Measurements from ENCODE around the gene NUDT5. TPM values are rescaled to one million over a fixed set of nuclear protein-coding genes. Genes with fewer than 3 reads are reported as not detected.
"Not testable (repeated sequence)": the region's sequence is repeated elsewhere in the genome, so short reads cannot be mapped to it uniquely, and the experiment has no call there.

The NUDT5 gene
- total RNA-seq, 4 donors from 2014 or later, result 23.0 to 31.2 (median 27.3) TPM

DNA sequence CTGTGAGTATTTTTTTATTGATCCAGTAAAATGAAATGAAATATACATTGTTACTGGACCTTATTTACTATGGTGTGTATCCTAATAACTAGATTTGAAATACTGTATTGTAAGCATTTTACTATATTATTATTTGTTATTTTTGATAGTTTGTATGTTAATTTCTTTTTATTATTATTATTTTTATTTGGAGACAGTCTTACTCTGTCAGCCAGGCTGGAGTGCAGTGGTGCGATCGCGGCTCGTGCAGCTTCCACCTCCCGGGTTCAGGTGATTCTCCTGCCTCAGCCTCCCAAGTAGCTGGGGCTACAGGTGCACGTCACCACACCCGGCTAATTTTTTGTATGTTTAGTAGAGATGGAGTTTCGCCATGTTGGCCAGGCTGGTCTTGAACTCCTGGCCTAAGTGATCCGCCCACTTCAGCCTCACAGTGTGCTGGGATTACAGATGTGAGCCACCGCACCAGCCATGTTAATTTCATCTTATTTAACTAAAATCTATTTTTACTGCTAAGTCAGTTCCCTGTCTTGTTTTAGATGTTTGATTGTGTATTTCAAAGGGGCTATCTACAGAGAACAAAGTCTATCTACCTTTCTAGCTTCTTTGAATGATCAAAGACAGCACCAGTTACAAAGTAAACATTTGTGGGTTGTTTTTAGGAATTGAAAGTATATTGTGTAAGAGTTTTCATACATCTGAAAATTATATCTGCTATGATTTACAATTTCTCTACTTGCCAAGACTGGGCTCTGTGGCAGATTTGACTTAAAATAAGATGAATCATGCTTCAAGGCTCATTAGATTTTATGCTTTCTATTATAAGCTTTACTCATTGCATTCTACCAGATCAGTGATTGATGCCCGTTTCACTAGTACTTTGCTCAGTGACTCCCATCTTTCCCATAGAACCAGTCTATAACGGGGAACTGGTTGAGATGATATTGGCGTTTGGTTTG is 41.9 kb upstream of the NUDT5 start:
- WGBS, 2 donors (ENCODE audit: low coverage in 1 of 2), result 69 to 86% methylated on average over 10 to 11 of the region's 13 CpGs
- Histone ChIP-seq H3K36me3 (peaks cover 0 to 50% of the 10 kb centered on the region in 2 donors), H3K4me3 (no peak overlapping the region), H3K4me1 (peaks cover 0 to 64% (median 7%) of the 10 kb centered on the region in 3 donors), H3K27ac (peak overlapping the region in 2 of 4 donors; percentile 63 to 67), H3K27me3 (no peaks in the 10 kb centered on the region), H3K9me3 (no peaks in the 10 kb centered on the region)
- ATAC-seq, result no peak
- TF ChIP-seq POLR2A (IDR thresholded peaks at IDR 0.05), result no peak
- TF ChIP-seq, protein P1, sequence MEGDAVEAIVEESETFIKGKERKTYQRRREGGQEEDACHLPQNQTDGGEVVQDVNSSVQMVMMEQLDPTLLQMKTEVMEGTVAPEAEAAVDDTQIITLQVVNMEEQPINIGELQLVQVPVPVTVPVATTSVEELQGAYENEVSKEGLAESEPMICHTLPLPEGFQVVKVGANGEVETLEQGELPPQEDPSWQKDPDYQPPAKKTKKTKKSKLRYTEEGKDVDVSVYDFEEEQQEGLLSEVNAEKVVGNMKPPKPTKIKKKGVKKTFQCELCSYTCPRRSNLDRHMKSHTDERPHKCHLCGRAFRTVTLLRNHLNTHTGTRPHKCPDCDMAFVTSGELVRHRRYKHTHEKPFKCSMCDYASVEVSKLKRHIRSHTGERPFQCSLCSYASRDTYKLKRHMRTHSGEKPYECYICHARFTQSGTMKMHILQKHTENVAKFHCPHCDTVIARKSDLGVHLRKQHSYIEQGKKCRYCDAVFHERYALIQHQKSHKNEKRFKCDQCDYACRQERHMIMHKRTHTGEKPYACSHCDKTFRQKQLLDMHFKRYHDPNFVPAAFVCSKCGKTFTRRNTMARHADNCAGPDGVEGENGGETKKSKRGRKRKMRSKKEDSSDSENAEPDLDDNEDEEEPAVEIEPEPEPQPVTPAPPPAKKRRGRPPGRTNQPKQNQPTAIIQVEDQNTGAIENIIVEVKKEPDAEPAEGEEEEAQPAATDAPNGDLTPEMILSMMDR (IDR thresholded peaks at IDR 0.05), result no peak
- TF ChIP-seq POLR2AphosphoS5 (IDR thresholded peaks at IDR 0.05), result no peak
- no peak for TF ChIP-seq EP300 (IDR thresholded peaks at IDR 0.05)

DNA sequence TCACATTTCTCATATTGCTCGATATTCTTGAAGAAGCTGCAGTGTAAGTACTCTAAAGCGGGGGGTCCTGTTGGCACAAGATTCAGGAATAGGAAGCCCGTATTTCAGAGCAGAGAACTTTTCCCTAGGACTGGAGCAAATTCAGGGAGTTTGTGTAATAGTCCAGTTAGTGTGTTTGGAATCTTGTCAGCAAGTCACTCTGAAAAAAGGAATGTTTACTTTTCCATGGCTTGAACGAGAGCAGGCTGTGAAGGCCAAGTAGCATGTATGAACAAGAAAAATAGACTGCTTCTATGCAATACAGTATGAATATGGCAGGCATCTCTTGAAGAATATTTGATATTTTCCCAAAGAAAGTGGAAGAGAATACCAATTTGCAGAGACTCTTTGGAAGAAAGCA is 40.1 kb upstream of the NUDT5 start:
- H3K36me3 ChIP-seq, result peaks cover 0 to 66% of the 10 kb centered on the region in 2 donors
- TF ChIP-seq, protein P1 (IDR thresholded peaks at IDR 0.05), result no peak
- peak; percentile 70 for TF ChIP-seq POLR2AphosphoS5 (IDR thresholded peaks at IDR 0.05)
- no peak for TF ChIP-seq POLR2A (IDR thresholded peaks at IDR 0.05)
- H3K4me3 ChIP-seq, result no peak overlapping the region
- H3K27me3 ChIP-seq, result no peaks in the 10 kb centered on the region
- peak overlapping the region; percentile 32 to 75 (median 65) for H3K27ac ChIP-seq
- no peaks in the 10 kb centered on the region for H3K9me3 ChIP-seq
- ATAC-seq, result peak; percentile 67
- 16 to 20% methylated on average over 3 to 4 of the region's 4 CpGs for WGBS, 2 donors (ENCODE audit: low coverage in 1 of 2)
- peaks cover 0 to 46% (median 4%) of the 10 kb centered on the region in 3 donors for H3K4me1 ChIP-seq

DNA sequence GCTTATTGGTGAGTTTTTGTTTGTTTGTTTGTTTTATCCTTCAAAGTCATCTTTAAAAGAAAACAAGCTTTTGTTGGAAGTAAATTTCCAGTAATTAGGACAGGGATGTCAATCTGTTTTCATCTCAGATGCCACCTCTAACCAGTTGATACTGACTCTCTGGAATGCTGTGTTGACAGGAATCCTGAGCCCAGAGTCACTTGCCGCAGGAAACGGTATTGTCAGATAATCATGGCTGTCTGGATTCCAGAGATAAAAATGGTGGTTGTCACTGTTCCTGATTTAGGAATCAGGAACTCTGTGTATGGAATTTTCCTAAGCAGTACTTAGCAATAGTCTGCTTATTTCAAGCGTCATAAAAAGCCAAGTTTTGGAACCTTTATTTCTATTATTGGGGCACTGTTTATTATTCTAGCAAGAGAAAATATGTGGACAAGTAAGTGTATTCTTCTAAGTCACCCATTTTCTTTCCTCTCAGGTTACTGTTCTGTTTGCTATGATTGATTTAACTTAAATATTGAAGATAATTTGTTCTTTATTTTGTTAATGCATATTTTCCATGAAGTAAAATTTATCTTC is 39.5 kb upstream of the NUDT5 start:
- WGBS, 2 donors (ENCODE audit: low coverage in 1 of 2), result 26 to 31% methylated on average over 1 to 3 of the region's 3 CpGs
- TF ChIP-seq EP300 (IDR thresholded peaks at IDR 0.05) (no peak), POLR2AphosphoS5 (IDR thresholded peaks at IDR 0.05) (no peak), POLR2A (IDR thresholded peaks at IDR 0.05) (no peak)
- TF ChIP-seq, protein P1 (IDR thresholded peaks at IDR 0.05), result no peak
- Histone ChIP-seq H3K4me1 (peaks cover 0 to 46% (median 4%) of the 10 kb centered on the region in 3 donors), H3K4me3 (no peak overlapping the region), H3K9me3 (no peaks in the 10 kb centered on the region), H3K27ac (peak overlapping the region; percentile 32 to 75 (median 65)), H3K36me3 (peaks cover 0 to 72% of the 10 kb centered on the region in 2 donors), H3K27me3 (no peaks in the 10 kb centered on the region)
- ATAC-seq, result no peak

DNA sequence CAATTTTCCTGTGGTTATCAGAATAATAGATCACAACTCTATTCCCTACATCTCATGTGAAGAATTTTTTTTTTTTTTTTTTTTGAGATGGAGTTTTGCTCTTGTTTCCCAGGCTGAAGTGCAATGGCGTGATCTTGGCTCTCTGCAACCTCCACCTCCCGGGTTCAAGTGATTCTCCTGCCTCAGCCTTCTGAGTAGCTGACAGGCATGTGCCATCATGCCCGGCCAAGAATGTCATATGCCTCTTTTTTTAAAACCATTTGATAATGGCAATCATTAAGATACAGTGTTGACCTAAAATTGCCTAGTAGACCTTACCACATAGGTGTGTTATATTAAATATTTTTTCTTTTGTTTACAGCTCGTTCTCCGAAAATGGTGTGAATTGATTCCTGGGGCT is 39.0 kb upstream of the NUDT5 start:
- WGBS, 2 donors (ENCODE audit: low coverage in 1 of 2), result 97% methylated on average over 5 of the region's 5 CpGs
- H3K9me3 ChIP-seq, result not testable (repeated sequence)

DNA sequence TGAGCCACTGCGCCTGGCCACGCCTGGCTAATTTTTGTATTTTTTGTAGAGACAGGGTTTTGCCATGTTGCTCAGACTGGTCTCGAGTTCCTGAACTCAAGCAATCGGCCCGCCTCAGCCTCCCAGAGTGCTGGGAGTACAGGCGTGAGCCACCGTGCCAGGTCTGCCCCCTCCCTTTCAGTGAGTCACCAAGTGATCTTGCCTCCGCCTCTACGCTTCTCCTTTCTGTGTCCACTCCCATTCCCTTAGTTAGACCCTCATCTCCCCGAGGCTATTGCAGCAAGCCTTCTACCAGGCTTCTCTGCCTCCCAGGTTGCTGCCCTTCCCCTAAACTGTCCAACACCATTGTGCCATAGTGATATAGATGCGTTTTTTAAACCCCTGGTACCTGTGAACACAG is 33.2 kb upstream of the NUDT5 start:
- no peaks in the 10 kb centered on the region for H3K27me3 ChIP-seq
- peaks cover 0 to 18% (median 4%) of the 10 kb centered on the region in 3 donors for H3K4me1 ChIP-seq
- H3K36me3 ChIP-seq, result peaks cover 0 to 70% of the 10 kb centered on the region in 2 donors
- no peak for TF ChIP-seq EP300 (IDR thresholded peaks at IDR 0.05)
- TF ChIP-seq, protein P1 (IDR thresholded peaks at IDR 0.05), result no peak
- no peak for TF ChIP-seq POLR2A (IDR thresholded peaks at IDR 0.05)
- TF ChIP-seq POLR2AphosphoS5 (IDR thresholded peaks at IDR 0.05), result no peak
- H3K4me3 ChIP-seq, result no peak overlapping the region
- 95 to 97% methylated on average over 9 to 10 of the region's 11 CpGs for WGBS, 2 donors (ENCODE audit: low coverage in 1 of 2)
- no peak for ATAC-seq
- H3K9me3 ChIP-seq, result no peaks in the 10 kb centered on the region
- no peak overlapping the region for H3K27ac ChIP-seq

More for the DNA sequence above, 39.0 kb upstream of the NUDT5 start:
- Histone ChIP-seq H3K27ac (peak overlapping the region; percentile 32 to 75 (median 65)), H3K4me1 (peaks cover 0 to 46% (median 4%) of the 10 kb centered on the region in 3 donors), H3K36me3 (peaks cover 0 to 76% of the 10 kb centered on the region in 2 donors)
- not testable (repeated sequence) for H3K27me3 ChIP-seq, ATAC-seq, H3K4me3 ChIP-seq

DNA sequence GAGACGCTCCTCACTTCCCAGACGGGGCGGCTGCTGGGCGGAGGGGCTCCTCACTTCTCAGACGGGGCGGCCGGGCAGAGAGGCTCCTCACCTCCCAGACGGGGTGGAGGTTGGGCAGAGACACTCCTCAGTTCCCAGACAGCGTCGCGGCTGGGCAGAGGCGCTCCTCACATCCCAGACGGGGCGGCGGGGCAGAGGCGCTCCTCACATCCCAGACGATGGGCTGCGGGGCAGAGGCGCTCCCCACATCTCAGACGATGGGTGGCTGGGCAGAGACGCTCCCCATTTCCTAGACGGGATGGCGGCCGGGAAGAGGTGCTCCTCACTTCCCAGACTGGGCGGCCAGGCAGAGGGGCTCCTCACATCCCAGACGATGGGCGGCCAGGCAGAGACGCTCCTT is 30.7 kb upstream of the NUDT5 start:
- not testable (repeated sequence) for H3K9me3 ChIP-seq, H3K27me3 ChIP-seq, H3K4me3 ChIP-seq, ATAC-seq
- no CpG with 5 or more reads among the region's 28 CpGs for WGBS, 2 donors (ENCODE audit: low coverage in 1 of 2)
- Histone ChIP-seq H3K27ac (peak overlapping the region in 1 of 4 donors; percentile 1), H3K36me3 (peaks cover 0 to 49% of the 10 kb centered on the region in 2 donors), H3K4me1 (peaks cover 0 to 42% (median 11%) of the 10 kb centered on the region in 3 donors)

Data from gastroesophageal sphincter (tissue), 4 donors.